Type B pancreatic cell (in vitro differentiated cells): ENCODE data around the gene AAMDC. TPM values are rescaled to one million over a fixed set of nuclear protein-coding genes. Genes with fewer than 3 reads are reported as not detected.

ENCODE experiments used
- DNase-seq: peaks from one replicate; pipeline ENCODE4 v3.0.0; 2021; ENCODE audit warnings: mixed read lengths; ENCODE audit not compliant: unreplicated experiment; ENCODE audit errors: extremely low spot score
- H3K27ac Mint-ChIP-seq: 2 replicates; pipeline ENCODE4 v1.8.0; 2021; ENCODE audit warnings: mild to moderate bottlenecking, mixed read lengths
- H3K27me3 Mint-ChIP-seq: 2 replicates; pipeline ENCODE4 v1.8.0; 2021; ENCODE audit warnings: mixed read lengths
- H3K36me3 Mint-ChIP-seq: 2 replicates; pipeline ENCODE4 v1.8.0; 2021; ENCODE audit warnings: mixed read lengths
- H3K4me1 Mint-ChIP-seq: one replicate; pipeline ENCODE4 v1.8.0; 2021; ENCODE audit warnings: mixed read lengths; ENCODE audit not compliant: unreplicated experiment
- H3K4me3 Mint-ChIP-seq: 2 replicates; pipeline ENCODE4 v1.8.0; 2021; ENCODE audit warnings: mild to moderate bottlenecking, mixed read lengths
- H3K9me3 Mint-ChIP-seq: 2 replicates; pipeline ENCODE4 v1.8.0; 2021; ENCODE audit warnings: mixed read lengths
- total RNA-seq: library from RNA; stranded (reverse); gene quantifications from 2 replicates; pipeline ENCODE4 v1.2.1, GENCODE V29; 2021; ENCODE audit warnings: low replicate concordance
- TF ChIP-seq, protein P1 (sequence below): fragments of 200-600 bp; sonication (generic); conservative IDR thresholded peaks from 2 replicates; pipeline ENCODE4 v1.5.0; 2021; ENCODE audit warnings: antibody characterized with exemption, mild to moderate bottlenecking

The AAMDC gene
- total RNA-seq, 1 donor from 2014 or later: 33.6 TPM

DNA sequence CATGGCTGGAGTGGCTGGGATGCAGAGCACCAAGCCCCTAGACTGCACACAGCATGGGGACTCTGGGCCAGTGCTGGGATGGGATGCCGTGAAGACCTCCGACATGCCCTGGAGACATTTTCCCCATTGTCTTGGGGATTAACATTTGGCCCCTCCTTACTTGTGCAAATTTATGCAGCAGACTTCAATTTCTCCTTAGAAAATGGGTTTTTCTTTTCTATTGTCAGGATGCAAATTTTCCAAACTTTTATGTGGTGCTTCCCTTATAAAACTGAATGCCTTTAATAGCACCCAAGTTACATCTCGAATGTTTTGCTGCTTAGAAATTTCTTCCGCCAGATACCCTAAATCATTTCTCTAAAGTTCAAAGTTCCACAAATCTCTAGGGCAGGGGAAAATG, 29.6 kb upstream of the AAMDC start:
- no peak for DNase-seq
- no peak overlapping the region for H3K4me3 Mint-ChIP-seq
- no peaks in the 10 kb centered on the region for H3K27me3 Mint-ChIP-seq
- H3K36me3 Mint-ChIP-seq: peaks cover 43% of the 10 kb centered on the region
- TF ChIP-seq, protein P1, sequence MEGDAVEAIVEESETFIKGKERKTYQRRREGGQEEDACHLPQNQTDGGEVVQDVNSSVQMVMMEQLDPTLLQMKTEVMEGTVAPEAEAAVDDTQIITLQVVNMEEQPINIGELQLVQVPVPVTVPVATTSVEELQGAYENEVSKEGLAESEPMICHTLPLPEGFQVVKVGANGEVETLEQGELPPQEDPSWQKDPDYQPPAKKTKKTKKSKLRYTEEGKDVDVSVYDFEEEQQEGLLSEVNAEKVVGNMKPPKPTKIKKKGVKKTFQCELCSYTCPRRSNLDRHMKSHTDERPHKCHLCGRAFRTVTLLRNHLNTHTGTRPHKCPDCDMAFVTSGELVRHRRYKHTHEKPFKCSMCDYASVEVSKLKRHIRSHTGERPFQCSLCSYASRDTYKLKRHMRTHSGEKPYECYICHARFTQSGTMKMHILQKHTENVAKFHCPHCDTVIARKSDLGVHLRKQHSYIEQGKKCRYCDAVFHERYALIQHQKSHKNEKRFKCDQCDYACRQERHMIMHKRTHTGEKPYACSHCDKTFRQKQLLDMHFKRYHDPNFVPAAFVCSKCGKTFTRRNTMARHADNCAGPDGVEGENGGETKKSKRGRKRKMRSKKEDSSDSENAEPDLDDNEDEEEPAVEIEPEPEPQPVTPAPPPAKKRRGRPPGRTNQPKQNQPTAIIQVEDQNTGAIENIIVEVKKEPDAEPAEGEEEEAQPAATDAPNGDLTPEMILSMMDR: no peak
- H3K27ac Mint-ChIP-seq: no peak overlapping the region
- peaks cover 25% of the 10 kb centered on the region for H3K9me3 Mint-ChIP-seq
- H3K4me1 Mint-ChIP-seq: no peaks in the 10 kb centered on the region

DNA sequence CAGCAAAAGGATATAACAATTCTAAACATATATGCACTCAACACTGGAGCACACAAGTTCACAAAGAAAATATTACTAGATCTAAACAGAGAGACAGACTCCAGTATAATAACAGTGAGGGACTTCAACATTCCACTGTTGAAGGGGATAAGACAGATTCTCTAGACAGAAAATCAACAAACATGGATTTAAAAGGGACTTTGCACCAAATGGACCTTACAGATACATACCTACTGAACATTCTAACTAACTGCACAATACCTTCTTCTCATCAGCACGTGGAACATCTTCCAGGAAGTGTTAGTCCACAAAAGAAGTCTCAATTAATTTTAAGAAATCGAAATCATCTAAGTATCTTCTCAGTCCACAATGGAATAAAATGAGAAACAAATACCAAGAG, 27.0 kb upstream of the AAMDC start:
- H3K4me3 Mint-ChIP-seq: no peak overlapping the region
- no peaks in the 10 kb centered on the region for H3K27me3 Mint-ChIP-seq
- no peak for DNase-seq
- peaks cover 25% of the 10 kb centered on the region for H3K9me3 Mint-ChIP-seq
- H3K36me3 Mint-ChIP-seq: peaks cover 55% of the 10 kb centered on the region
- no peak overlapping the region for H3K27ac Mint-ChIP-seq
- no peaks in the 10 kb centered on the region for H3K4me1 Mint-ChIP-seq
- TF ChIP-seq, protein P1: no peak

DNA sequence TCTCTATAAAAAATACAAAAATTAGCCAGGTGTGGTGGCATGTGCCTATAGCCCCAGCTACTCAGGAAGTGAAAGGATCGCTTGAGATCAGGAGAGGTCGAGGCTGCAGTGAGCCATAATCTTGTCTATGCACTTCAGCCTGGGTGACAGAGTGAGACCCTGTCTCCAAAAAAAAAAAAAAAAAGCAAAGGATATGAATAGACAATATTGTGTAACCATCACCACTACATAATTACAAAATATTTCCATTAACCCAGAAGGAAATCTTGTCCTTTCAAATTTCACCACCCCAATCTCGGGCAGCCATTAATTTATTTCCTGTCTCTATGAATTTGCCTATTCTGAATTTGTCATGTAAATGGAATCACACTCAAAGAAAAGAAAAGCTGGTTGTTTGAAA, 21.6 kb upstream of the AAMDC start:
- H3K27ac Mint-ChIP-seq: no peak overlapping the region
- no peak overlapping the region for H3K4me3 Mint-ChIP-seq
- no peaks in the 10 kb centered on the region for H3K27me3 Mint-ChIP-seq
- H3K9me3 Mint-ChIP-seq: peaks cover 7% of the 10 kb centered on the region
- H3K36me3 Mint-ChIP-seq: peaks cover 28% of the 10 kb centered on the region
- TF ChIP-seq, protein P1: no peak
- DNase-seq: no peak
- peaks cover 6% of the 10 kb centered on the region for H3K4me1 Mint-ChIP-seq

DNA sequence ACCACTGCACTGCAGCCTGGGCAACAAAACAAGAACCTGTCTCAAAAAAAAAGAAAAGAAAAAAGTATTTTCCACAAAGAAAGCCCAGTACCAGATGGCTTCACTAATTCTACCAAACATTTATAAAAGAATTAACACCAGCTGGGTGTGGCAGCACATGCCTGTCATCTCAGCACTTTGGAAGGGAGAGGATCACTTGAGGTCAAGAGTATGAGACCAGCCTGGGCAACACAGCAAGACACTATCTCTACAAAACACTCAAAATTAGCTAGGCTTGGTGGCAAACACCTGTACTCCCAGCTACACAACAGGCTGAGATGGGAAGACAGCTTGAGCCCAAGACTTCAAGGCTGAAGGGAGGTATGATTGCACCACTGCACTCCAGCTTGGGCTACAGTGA, 20.5 kb upstream of the AAMDC start:
- DNase-seq: no peak
- no peak overlapping the region for H3K4me3 Mint-ChIP-seq
- peaks cover 21% of the 10 kb centered on the region for H3K36me3 Mint-ChIP-seq
- TF ChIP-seq, protein P1: no peak
- H3K27ac Mint-ChIP-seq: no peak overlapping the region
- H3K4me1 Mint-ChIP-seq: peaks cover 6% of the 10 kb centered on the region
- no peaks in the 10 kb centered on the region for H3K9me3 Mint-ChIP-seq
- H3K27me3 Mint-ChIP-seq: no peaks in the 10 kb centered on the region

DNA sequence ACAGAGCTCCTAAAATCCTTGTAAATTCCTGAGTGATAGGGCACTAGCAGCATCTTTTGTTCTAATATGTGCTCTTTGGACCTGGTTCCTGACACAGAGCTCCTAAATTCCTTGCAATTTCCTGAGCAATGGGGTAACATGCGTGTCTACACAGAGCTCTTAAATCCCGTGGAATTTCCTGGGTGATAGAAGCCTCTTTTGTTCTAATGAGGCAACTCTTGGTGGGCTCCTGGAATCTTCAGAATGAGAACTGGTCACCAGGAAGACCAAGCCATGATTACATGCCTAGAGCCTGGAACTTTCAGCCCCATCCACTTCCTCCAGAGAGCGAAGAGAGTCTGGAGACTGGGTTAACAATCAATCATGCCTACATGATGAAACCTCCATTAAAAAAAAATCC, 19.5 kb upstream of the AAMDC start:
- Mint-ChIP-seq H3K9me3 (no peaks in the 10 kb centered on the region), H3K27me3 (no peaks in the 10 kb centered on the region), H3K27ac (no peak overlapping the region), H3K36me3 (peaks cover 22% of the 10 kb centered on the region), H3K4me1 (peaks cover 6% of the 10 kb centered on the region), H3K4me3 (no peak overlapping the region)
- DNase-seq: no peak
- TF ChIP-seq, protein P1: no peak

DNA sequence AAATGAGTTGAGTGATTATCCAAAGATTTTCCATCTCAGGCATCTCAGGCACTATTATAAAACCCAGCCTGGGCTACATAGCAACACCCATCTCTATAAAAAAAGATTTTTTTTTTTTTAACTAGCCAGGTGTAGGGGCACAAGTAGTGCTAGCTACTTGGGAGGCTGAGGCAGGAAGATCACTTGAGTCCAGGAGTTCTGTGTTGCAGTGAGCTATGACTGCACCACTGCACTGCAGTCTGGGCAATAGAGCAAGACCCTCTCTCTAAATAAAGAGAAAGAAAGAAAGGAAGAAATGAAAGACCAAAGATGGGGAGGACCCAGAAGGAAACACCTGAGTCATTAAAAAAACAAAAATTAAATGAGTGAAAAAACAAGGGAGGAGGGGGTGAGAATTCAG, 14.5 kb upstream of the AAMDC start:
- peaks cover 8% of the 10 kb centered on the region for H3K4me1 Mint-ChIP-seq
- TF ChIP-seq, protein P1: no peak
- no peaks in the 10 kb centered on the region for H3K9me3 Mint-ChIP-seq
- H3K27me3 Mint-ChIP-seq: no peaks in the 10 kb centered on the region
- H3K27ac Mint-ChIP-seq: no peak overlapping the region
- H3K4me3 Mint-ChIP-seq: no peak overlapping the region
- DNase-seq: no peak
- H3K36me3 Mint-ChIP-seq: peaks cover 17% of the 10 kb centered on the region
